NCI-H1930 (cell line): ENCODE measurements around the gene POLR2E.

Source experiments
- DNase-seq, 2 experiments: peaks; one replicate each; lab custom pipeline; 2025; lab: John Stamatoyannopoulos, UW

POLR2E gene

GRCh38 chr19:1093811-1094553 is 1.2 kb downstream of the POLR2E start:
- no peak for DNase-seq

DNA sequence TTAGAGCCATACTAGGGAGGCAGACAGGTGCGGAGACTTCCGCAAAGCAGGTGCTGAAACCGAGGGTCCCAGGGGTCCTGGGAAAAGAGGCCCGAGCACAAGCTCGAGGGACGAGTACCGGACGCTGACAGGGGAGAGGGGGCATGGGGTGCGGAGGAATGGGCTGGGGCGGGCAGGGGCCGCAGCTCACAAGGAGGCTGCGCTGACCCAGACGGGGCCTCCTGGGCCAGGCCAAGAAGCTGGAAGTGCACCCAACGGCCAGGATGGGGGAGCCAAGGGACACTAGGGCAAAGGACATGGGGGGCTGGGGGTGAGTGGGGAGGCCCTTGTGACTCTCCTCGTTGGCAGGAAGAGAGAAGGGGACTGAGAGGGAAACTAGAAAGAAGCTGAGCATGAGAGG is 1.8 kb downstream of the POLR2E start:
- no peak for DNase-seq

DNA sequence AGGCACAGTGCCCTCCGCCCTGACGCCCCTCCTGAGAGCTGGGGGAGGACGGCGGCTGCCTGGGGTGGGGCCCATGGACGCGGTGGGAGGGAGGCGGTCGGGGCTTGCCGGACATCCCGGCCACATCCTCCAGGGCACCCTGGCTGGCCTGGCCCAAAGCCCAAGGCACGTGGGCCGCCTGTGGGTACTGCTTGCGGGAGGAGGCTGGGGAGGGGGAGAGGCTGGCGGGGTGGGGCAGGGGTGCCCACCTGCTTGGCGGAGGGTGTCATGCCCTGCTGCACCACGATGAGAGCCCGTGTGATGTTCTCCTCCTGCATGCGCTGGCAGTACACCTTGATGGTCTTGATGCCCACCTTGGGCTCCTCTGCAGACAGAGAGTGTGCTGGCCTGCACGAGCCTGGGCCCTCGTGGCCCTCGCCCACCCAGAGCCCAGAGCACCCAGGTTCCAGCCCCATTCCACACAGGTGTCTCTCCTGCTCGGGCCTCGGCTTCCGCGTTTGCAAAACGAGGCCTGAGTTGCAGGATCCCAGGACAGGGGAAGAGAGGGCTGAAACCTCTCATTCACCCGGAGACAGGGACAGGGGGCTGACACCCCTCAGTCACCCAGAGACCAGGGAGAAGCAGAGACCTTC is 3.5 kb downstream of the POLR2E start:
- DNase-seq = no peak

- DNase-seq = no peak
These were observed 4.2 kb downstream of the POLR2E start for GRCh38 chr19:1090731-1091543.

- DNase-seq = no peak
These were observed 5.3 kb downstream of the POLR2E start for GRCh38 chr19:1089891-1090290.

GRCh38 chr19:1089126-1089771 is 5.9 kb downstream of the POLR2E start:
- no peak for DNase-seq

DNA sequence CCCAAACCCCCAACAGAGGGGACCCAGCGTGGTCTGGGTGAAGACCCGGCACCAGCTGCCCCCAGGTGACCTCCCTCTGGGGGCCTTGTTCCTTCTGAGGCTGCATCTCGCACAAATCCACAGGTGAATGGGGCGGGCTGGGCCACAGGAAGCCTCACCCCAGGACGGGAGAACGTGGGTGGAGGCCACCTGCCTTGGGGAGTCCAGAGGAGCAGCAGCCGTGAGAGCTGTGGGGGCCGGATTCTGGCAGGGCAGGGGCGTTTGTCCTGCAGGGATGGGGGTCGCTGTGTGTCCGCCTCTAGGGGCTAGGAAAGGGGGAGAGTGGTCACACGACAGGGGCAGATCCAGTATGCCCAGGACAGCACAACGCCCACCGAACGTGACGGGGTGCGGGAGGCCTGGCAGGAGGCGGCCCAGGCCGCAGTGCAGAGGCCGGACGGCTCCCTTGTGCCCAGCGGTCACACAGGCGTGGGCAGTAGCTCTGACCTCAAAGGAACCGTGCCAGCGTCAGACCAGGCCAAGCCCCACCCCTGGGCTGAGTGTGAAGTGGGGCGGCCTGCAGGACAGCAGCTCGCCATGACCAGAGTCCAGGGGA is 6.7 kb downstream of the POLR2E start:
- no peak for DNase-seq

DNA sequence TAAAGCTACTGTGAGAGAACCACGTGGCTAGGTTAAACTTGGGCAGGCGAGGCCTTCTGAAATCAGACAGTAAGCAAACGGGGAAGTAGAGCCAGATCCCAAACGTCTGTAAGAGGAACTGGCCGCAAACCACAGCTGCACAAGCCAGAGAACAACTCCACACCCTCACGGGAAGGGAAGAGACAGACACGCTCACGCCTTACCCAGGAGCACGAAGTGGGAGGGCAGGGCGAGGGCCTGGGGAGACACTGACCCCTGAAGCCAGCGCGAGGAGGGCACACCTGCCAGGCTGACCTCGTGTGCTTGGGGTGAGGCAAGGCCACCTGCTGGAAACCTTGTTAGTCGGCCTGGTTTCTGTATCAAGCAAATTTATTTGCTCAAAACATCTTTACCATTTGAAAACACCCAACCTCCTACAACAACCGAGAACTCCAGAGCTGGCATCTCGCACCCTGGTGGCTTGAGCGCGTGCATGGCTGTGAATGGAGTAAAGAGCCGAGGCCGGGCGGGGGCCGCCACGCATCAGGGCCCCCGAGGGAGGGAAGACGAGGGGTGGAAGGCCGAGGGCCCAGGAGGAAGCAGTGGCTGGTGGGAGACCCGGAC is 7.3 kb downstream of the POLR2E start:
- DNase-seq = no peak

DNA sequence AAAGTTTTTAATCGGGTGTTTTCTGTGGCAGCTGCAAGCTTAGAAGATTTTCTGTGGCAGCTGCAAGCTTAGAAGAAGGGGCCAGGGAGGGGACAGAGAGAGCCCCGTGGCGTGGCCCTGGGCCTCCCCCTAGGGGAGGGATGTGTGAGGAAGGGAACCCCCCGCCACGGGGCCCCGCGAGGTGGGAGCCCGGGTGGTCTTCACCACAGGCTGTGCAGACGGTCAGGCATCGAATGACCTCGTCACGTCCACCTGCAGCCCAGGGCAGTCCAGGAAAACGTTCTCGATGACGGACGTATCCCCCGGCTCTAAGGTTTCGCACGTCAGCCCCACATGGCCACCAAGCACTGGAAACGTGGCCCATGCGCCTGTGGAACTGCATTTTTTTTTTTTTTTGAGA is 8.6 kb downstream of the POLR2E start:
- no peak for DNase-seq

DNA sequence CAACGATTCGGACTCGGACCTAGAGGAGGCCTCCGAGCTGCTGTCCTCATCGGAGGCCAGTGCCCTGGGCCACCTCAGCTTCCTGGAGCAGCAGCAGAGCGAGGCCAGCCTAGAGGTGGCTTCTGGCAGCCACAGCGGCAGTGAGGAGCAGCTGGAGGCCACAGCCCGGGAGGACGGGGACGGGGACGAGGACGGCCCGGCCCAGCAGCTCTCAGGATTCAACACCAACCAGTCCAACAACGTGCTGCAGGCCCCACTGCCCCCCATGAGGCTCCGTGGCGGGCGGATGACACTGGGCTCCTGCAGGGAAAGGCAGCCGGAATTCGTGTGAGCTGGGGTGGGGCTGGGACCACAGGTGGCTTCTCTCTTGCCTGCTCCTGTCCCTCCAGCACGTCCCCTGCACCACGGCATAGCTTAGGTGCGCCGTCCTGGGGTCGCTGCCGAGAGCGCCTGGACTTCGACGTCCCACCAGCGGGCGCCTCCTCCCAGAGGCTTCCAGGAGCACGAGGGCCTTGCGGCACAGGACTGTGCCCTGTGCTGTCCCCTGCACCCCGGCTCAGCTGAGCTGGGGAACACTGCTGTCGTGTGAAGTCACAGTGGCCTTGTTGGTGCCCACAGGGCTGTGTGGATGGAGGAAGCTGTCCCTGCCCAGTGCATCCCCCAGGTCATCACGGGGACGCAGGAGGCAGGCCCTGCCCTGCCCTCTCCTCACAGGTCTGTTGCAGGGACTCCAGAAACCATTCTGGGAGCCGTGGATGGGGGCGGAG is 9.3 kb downstream of the POLR2E start:
- DNase-seq = no peak

DNA sequence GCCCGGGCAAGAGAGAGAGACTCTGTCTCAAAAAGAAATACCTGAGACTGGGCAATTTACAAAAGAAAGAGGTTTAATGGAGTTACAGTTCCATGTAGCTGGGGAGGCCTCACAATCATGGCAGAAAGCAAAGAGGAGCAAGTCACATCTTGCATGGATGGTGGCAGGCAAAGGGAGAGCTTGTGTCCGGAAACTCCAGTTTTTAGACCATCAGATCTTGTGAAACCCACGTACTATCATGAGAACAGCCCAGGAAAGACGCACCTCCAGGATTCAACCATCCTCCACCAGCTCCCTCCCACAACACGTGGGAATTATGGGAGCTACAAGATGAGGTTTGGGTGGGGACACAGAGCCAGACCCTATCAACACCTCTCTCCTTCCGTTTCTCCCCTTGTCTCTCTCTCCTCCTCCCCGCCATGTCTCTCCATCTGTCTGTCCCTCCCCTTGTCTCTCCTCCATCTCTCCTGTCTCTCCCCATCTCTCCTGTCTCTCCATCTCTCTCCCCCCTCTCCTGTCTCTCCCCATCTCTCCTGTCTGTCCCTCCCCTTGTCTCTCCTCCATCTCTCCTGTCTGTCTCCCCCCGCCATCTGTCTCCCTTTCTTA is 10.0 kb downstream of the POLR2E start:
- DNase-seq = no peak

DNA sequence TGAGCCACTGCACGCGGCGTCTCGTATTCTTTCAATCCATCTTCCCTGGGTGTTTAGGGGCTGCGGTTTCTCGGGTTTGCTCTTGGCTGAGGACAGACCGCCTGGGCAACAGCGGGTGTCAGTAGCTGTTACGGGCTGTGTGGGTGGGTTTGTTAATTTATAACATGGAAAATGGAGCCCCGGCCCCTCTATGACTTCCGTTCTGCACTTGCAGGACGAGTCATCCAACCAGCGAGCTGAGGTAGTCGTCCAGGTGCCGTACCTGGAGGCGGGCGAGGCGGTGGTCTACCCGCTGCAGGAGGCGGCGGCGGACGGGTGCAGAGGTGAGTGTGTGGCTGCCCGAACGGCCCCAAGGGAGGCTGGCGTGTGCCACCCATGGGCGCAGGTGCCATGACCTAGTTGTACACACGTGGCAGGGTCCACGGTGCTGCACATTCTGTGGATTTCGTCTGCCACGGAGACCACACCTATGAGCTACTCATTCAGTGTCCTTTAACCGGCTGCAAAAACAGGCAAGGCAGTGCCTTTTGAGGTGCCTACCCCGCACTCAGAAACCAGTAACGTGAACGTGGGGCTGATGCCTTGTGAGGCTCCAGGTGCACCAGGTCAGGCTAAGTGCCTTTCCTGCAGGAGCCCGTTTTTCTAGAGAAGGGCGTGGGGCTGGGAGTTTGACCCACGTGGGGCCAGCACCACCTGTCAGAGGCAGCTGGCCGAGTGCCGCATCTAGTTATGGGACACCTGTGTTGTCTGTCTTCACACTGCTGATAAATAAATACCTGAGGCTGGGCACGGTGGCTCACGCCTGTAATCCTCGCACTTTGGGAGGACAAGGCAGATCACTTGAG is 10.9 kb downstream of the POLR2E start:
- DNase-seq = no peak

DNA sequence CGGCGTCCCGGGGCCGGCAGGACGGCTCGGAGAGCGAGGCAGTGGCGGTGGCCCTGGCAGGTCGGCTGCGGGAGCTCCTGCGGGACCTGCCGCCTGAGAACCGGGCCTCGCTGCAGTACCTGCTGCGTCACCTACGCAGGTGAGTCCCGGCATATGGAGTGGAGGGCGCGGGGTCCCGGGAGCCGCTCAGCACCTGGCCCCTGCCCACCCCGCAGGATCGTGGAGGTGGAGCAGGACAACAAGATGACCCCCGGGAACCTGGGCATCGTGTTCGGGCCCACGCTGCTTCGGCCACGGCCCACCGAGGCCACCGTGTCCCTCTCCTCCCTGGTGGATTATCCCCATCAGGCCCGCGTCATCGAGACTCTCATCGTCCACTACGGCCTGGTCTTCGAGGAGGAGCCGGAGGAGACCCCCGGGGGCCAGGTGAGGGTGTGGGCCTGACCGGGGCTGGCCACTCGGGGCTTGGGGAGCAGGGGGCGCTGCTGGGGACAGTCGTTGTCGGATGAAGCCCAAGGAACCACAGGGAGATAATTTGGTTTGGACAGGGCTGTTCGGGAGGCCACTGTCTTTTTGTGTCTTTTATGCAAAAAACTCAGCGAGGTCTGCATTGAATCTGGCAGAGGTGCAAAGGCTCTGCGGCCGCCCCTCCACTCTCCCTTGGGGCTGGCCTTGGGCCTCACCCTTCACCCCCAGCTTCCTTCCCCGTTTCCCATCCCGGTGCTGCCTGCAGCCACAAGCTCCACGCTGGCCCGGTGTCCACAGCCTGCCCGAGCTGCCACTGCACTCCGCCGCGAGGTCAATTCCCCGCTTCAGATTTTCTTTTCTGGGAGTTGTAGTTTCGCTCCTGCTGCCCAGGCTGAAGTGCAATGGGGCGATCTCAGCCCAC is 12.0 kb downstream of the POLR2E start:
- DNase-seq = no peak

DNA sequence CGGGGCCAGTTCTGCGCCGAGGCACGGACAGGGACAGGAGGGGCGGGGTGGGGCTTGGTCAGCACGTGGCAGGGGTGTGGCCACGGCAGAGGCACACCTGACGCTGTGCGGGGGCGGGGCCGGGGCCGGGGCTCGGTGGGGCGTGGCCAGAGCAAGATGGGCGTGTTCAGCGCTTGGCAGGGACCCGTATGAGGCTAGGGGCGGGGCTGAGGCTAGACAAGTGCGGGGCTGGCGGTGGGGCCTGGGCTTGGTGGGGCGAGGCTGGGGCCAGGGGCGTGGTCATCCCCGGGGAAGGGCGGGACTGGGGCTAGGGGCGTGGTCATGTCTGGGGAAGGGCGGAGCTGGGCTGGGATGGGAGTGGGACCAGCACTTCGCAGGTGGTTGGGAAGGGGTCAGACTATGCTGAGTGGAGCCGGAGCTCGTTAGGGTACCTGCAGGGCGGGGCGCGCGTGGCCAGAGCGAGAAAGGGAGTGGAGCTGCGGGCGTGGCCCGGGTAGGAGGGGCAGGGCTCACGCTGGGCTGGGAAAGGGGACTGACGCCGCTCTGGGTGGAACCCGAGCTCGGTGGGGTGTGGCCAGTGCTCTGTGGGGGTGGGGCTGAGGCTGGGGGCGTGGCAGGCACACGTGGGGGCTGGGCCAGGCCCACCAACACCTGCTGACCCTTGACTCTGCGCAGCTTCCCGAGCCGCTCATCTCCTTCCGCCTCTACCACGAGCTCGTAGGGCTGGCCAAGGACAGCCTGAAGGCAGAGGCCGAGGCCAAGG is 12.8 kb downstream of the POLR2E start:
- DNase-seq = no peak

GRCh38 chr19:1081301-1082164 is 13.6 kb downstream of the POLR2E start:
- no peak for DNase-seq

- no peak for DNase-seq
These were observed 14.6 kb downstream of the POLR2E start for GRCh38 chr19:1080360-1081161.
